Fibroblast of the aortic adventitia (primary cell): ENCODE measurements around the gene USP48. TPM values are rescaled to one million over a fixed set of nuclear protein-coding genes. Genes with fewer than 3 reads are reported as not detected.

Experiments used
- DNase-seq: peaks from one replicate; pipeline ENCODE4 v3.0.0-alpha.2; 2010; ENCODE audit warnings: low read depth
- H3K4me3 ChIP-seq: 2 replicates; pipeline ENCODE4 v1.5.1; 2011; ENCODE audit warnings: low read depth, mild to moderate bottlenecking, control low read depth, low read length, moderate library complexity
- CTCF ChIP-seq: IDR thresholded peaks from 2 replicates; pipeline ENCODE4 v1.5.1; 2011; ENCODE audit warnings: mild to moderate bottlenecking, low read length, control low read depth, inconsistent platforms; ENCODE audit not compliant: insufficient read depth
- total RNA-seq: library from RNA; depleted of rRNA; stranded (reverse); fragments of >200 nt; gene quantifications from 2 replicates; pipeline ENCODE4 v1.2.3, GENCODE V29; 2012; ENCODE audit warnings: low replicate concordance

USP48 gene
- total RNA-seq, 1 donor = 57.9 TPM

GRCh38 chr1:21650400-21650799, 132.5 kb downstream of the USP48 start:
- no peak overlapping the region for H3K4me3 ChIP-seq
- DNase-seq = no peak
- no peak for TF ChIP-seq CTCF

- TF ChIP-seq CTCF = no peak
- H3K4me3 ChIP-seq = no peak overlapping the region
- DNase-seq = no peak
Measured at GRCh38 chr1:21649315-21649714, 133.6 kb downstream of the USP48 start.

- TF ChIP-seq CTCF = no peak
- no peak overlapping the region for H3K4me3 ChIP-seq
- no peak for DNase-seq
Measured at GRCh38 chr1:21648791-21649190, 134.2 kb downstream of the USP48 start.

- H3K4me3 ChIP-seq = no peak overlapping the region
- TF ChIP-seq CTCF = no peak
- no peak for DNase-seq
Measured at GRCh38 chr1:21648352-21648730, 134.6 kb downstream of the USP48 start.

GRCh38 chr1:21647431-21648351, 135.3 kb downstream of the USP48 start:
- no peak for TF ChIP-seq CTCF
- peak; percentile 58 for DNase-seq
- no peak overlapping the region for H3K4me3 ChIP-seq

GRCh38 chr1:21645550-21645949, 137.4 kb downstream of the USP48 start:
- no peak for DNase-seq
- TF ChIP-seq CTCF = no peak
- no peak overlapping the region for H3K4me3 ChIP-seq
